ENCODE data around the gene ASCL5.

ASCL5 gene

DNA sequence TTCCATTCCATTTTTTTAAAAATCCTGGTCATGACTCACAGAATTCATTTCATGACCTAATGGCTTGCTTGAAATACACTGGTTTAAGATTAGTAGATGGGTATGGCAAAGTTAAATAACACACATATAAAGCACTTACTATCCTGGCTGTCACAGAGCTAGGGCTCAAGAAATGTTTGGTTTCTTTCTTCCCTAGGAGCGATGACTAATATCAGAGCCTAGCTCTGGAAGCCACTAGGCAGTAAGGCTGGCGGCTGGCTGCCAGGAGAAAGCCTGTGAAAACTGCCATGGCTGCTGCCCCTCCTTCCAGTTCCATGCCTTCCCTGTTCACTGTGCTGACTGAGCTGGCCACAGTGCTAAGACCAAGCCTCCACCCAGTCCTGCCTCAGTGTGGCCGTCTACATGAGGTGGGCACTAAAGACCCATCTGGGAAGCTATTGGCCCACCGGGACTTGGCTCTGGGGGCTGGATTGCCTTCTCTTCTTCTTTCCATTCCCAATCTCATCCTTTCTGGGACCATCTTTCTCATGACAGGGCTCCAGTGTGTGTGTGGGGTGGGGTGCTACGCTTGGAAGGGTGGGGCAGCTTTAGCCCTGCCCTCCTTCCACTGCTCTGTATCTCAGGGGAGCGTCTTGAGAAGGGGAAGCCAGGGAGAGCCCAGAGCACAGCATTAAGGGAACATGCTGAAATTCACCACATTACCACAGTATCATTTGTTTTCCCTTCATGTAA, 10.8 kb upstream of the ASCL5 start:
- in situ Hi-C loops (cut with HindIII; ENCODE audit: low sequenced_read_pairs) = no loop called here

- in situ Hi-C loops (cut with HindIII; ENCODE audit: low sequenced_read_pairs) = no loop called here
These were observed 10.0 kb upstream of the ASCL5 start for GRCh38 chr1:201137024-201137392.

- in situ Hi-C loops (cut with HindIII; ENCODE audit: low sequenced_read_pairs) = no loop called here
These were observed 9.5 kb upstream of the ASCL5 start for GRCh38 chr1:201136355-201137023.

DNA sequence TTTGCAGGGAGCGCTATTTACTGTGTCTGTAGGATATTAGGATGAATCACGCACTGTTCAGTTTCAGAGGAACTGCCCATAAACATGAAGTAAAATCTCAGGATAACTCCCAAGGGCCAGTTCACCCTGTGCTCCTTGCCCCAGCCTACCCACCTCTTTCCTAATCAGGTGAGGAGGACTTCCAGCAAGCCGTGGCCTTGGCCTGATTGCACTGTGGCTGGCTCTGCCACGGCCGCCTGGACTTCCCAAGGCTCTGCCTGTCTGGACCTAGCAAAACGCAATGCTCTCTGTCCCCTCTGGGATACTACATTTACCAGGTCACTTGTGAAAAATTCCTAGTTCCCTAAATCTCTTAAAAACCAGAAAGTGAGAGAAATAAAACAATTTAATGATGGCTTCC, 7.4 kb upstream of the ASCL5 start:
- in situ Hi-C loops (cut with HindIII; ENCODE audit: low sequenced_read_pairs) = no loop called here

- in situ Hi-C loops (cut with HindIII; ENCODE audit: low sequenced_read_pairs) = no loop called here
These were observed 4.4 kb upstream of the ASCL5 start for GRCh38 chr1:201131398-201131797.

GRCh38 chr1:201128962-201129361, 2.0 kb upstream of the ASCL5 start:
- in situ Hi-C loops (cut with HindIII; ENCODE audit: low sequenced_read_pairs) = no loop called here

DNA sequence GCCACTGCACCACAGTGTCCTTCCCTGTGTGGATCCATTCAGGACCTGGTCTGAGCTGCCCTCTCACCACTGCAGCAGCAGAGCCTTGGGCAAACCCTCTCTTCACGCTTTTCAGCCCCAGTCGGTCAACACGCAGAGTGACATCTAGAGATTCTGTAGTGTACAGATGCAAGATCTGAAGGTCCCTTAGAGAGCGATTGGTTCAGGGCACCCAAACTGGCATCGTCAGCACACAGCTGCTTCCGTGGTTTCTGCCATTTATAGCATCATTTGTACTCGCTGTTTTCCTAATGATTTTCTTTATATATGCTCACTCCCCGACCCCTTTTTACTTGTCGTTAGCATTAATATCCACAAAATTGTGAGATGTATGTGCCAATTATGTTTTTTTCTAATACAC, 1.5 kb upstream of the ASCL5 start:
- in situ Hi-C loops (cut with HindIII; ENCODE audit: low sequenced_read_pairs) = no loop called here

DNA sequence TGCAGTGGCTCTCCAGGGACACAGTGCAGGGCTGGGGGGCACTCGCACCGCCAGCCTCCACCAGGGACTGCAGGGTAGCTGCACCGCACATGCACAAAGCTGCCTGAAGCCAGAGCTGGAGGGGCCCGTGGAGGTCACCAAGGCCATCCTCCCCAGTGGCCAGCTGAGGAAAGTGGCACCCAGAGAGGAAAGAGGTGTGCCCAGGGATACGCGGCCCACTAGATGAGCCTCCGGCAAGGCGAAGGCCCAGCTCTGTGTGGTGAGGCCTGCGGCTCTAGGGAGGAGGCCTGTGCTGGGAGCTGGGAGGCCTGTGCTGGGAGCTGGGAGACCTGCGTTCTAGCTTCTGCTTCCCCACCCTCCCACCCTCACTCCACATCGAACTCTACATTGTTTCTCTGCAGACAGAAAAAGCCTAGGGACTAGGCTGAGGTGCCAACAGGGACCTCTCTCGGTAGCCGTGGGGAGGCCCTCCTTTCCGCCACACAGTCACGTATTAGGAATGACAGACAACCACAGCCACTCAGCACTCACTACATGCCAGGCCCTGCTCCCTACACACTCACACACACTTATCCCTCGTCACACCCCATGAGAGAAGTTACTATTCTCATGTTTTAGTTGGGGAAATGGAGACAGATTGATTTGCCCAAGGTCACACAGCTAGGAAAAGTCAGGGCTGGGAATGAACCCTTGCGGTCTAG, 921 bp upstream of the ASCL5 start:
- in situ Hi-C loops (cut with HindIII; ENCODE audit: low sequenced_read_pairs) = no loop called here

DNA sequence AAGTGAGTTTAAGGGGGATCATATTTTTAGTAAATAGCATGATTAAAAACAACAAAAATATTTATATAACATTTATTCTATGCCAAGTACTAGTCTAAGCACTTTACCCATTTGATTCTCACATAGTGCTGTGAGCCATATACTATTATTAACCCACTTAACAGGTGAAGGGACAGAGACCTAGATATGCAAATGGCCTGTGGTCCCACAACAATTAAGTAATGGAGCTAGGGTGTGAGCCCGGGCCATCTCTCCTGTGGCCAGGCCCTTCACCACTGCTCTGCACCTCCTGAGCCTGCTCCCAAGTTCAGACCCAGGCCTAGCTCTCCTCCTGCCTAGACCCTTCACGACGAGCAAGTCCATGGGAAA, 537 bp downstream of the ASCL5 start:
- in situ Hi-C loops (cut with HindIII; ENCODE audit: low sequenced_read_pairs) = no loop called here

DNA sequence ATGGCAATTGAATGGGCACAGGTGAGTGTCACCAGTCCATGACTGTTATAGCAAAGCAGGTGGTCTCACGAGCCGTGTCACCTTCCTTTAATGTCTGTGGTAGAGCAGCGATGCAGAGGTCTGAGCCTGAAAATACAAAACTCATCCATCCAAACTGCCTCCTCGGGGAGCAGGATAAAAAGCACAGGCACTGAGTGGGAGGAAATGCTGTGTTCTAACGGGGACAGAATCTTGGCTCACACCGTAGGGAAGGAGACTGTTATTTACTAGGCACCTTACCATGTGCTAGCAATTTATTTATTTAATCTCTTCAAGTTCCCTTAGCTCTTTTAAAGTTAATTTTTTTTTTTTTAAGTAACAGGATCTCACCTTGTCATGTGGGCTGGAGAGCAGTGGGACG, 1.2 kb downstream of the ASCL5 start:
- in situ Hi-C loops (cut with HindIII; ENCODE audit: low sequenced_read_pairs) = no loop called here

GRCh38 chr1:201125019-201125418, 2.0 kb downstream of the ASCL5 start:
- in situ Hi-C loops (cut with HindIII; ENCODE audit: low sequenced_read_pairs) = no loop called here

DNA sequence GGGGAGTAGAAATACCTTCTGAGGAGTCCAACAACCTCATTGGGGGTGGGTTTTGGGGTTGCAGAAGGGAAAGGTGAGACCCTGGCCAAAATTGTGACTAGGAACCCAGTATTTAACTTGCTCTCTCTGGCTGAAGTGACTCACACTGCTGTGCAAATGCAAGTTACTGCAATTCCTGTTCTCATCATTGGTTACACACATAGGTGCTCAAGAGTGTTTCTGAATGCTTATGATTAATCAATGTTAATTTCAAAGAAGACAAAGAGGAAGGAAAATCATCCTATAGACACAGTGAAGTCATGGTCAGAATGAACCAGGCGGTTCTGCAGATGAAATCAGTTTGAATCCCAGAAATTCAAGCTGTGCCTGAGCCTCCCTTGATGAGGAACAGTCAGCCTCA, 3.1 kb downstream of the ASCL5 start:
- in situ Hi-C loops (cut with HindIII; ENCODE audit: low sequenced_read_pairs) = no loop called here

DNA sequence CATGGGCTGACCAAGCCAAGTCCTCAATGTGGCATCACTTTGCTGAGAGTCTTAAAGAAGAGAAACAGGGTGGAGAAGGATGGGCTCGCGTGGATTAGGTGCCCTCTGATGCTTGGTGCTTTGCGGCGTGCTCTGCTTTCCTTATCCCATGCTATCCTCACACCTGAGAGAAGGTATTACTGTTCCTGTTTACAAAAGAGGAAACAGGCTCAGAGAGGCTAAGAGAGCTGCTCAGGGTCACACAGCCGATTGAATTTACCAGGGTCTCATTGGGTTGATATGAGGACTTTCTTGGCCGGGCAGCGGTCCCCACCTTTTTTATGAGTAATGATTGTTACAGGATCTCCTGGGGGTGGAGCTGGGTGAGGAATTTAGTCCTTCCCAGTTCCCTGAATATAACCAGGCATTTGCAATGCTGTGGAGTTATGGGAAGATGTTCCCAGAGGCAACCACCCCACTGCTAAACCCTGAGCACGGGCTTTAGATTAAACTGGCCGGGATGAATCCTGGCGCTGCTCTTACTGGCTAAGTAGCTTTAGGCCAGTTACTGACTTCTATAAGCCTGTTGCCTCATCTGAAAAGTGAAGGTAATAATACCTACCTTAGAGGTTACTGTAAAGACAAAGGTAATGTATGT, 4.5 kb downstream of the ASCL5 start:
- in situ Hi-C loops (cut with HindIII; ENCODE audit: low sequenced_read_pairs) = no loop called here

- in situ Hi-C loops (cut with HindIII; ENCODE audit: low sequenced_read_pairs) = loop anchor here (5.0 kb wide), 1 partner anchor 38 kb away; no protein-coding TSS in a partner anchor
These were observed 7.5 kb downstream of the ASCL5 start for GRCh38 chr1:201119206-201120197.

DNA sequence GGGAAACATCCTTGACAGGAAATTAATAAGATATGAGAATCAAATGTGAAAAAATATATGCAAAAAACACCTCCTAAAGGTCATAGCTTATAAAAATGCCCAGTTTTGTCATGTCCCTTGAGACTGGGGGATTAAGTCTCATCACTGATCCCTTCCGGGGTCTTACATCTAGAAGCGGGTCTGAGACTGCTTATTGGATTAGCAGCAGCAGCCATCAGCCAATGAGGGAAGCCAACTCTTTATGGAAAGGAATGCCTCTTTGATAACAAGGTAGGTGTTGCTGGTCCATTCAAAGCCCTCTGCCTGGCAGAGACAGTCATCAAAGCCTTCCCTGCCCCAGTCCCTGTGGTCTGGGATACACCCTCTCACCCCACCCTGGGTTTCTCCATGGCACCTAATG, 10.9 kb downstream of the ASCL5 start:
- in situ Hi-C loops (cut with HindIII; ENCODE audit: low sequenced_read_pairs) = loop anchor here (5.0 kb wide), 1 partner anchor 41 kb away; no protein-coding TSS in a partner anchor

DNA sequence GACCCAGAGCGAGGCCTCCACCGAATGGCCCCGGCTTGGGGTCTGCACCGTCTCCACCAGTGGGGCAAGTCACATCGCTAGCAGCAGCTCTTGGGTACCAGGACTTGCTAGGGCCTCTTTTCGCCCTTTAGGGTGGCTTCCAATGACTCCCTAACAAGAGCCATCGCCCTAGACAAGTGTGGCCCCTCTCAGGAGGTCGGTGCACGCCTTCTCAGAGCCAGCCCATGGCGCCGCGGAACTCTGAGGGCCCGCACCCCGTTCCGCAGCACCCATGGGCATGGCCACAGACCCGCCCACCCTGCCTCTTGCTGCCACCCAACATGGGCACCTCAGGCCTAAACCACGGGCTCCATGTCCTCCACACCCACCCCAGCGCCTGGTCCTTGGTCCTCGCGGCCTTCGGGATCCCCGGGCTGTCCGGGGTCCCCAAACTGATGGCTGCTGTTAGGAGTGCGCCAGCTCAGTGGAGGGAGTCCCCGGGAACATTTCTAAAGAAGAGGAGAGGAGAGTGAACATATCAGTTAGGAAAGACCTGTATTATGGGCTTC, 11.5 kb downstream of the ASCL5 start:
- in situ Hi-C loops (cut with HindIII; ENCODE audit: low sequenced_read_pairs) = loop anchor here (5.0 kb wide), 1 partner anchor 42 kb away; no protein-coding TSS in a partner anchor

GRCh38 chr1:201114245-201115131, 12.5 kb downstream of the ASCL5 start:
- in situ Hi-C loops (cut with HindIII; ENCODE audit: low sequenced_read_pairs) = loop anchor here (5.0 kb wide), 1 partner anchor 43 kb away; no protein-coding TSS in a partner anchor

- in situ Hi-C loops (cut with HindIII; ENCODE audit: low sequenced_read_pairs) = no loop called here
These were observed 13.3 kb downstream of the ASCL5 start for GRCh38 chr1:201113451-201114244.

Measured in endothelial cell of hepatic sinusoid (primary cell).